Measurements from ENCODE around the gene MAPKAPK2.

MAPKAPK2 gene

GRCh38 chr1:206738370-206739366 is 54.0 kb downstream of the MAPKAPK2 start:
- ATAC-seq (replicated peaks; ENCODE audit: extremely low read depth, poor library complexity, severe bottlenecking), result no peak
- Mint-ChIP-seq H3K4me1 (peaks cover 72% of the 10 kb centered on the region), H3K36me3 (ENCODE audit: insufficient read depth) (peaks cover 27% of the 10 kb centered on the region), H3K27me3 (no peaks in the 10 kb centered on the region), H3K4me3 (peak overlapping the region; percentile 27), H3K27ac (ENCODE audit: low read depth) (peak overlapping the region; percentile 89), H3K9me3 (no peaks in the 10 kb centered on the region)
- DNase-seq (ENCODE audit: low spot score in 2 of 2), result no peak

DNA sequence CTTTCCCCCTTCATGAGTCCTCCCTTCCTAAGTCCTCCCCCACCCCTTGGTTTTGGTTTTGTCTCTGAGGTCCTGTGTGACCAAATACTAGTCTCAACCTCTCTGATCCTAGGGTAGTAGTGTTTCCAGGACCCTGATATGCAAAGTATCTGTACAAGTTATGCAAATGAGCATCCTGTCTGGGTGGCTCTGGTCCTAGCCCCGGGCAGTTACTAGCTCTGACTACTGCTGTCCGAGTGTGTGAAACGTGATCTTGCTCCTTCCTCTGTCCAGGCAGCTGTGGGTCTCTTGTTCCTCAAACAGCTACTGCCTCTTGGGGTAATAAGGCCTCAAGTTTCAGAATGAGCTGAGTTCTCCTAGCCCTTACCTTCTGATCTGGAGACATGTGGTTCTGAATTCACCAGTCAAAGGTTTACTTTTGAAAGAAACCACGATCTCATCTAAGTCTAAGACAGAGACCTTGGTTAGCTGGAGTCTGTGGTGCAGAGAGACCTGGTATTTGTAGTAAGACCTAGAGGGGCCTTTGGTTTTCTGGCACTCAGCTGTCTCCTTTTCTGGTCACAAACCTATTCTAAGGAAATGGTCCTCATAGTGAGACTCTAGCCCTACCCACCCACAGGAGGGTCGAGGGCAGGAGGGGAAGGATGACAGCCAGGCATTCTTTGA is 54.8 kb downstream of the MAPKAPK2 start:
- ATAC-seq (replicated peaks; ENCODE audit: extremely low read depth, poor library complexity, severe bottlenecking), result no peak
- peaks cover 24% of the 10 kb centered on the region for H3K36me3 Mint-ChIP-seq (ENCODE audit: insufficient read depth)
- peaks cover 71% of the 10 kb centered on the region for H3K4me1 Mint-ChIP-seq
- H3K27me3 Mint-ChIP-seq, result no peaks in the 10 kb centered on the region
- H3K9me3 Mint-ChIP-seq, result no peaks in the 10 kb centered on the region
- peak overlapping the region; percentile 89 for H3K27ac Mint-ChIP-seq (ENCODE audit: low read depth)
- DNase-seq (ENCODE audit: low spot score in 2 of 2), result no peak
- H3K4me3 Mint-ChIP-seq, result peak overlapping the region; percentile 27

- Mint-ChIP-seq H3K27ac (ENCODE audit: low read depth) (peak overlapping the region; percentile 69), H3K36me3 (ENCODE audit: insufficient read depth) (peaks cover 16% of the 10 kb centered on the region), H3K9me3 (no peaks in the 10 kb centered on the region), H3K4me1 (peaks cover 62% of the 10 kb centered on the region), H3K4me3 (no peak overlapping the region), H3K27me3 (no peaks in the 10 kb centered on the region)
- no peak for ATAC-seq (replicated peaks; ENCODE audit: extremely low read depth, poor library complexity, severe bottlenecking)
- DNase-seq (ENCODE audit: low spot score in 2 of 2), result no peak
Measured at GRCh38 chr1:206741142-206741701, 56.5 kb downstream of the MAPKAPK2 start.

- peak overlapping the region; percentile 16 for H3K4me3 Mint-ChIP-seq
- peak overlapping the region; percentile 44 for H3K27ac Mint-ChIP-seq (ENCODE audit: low read depth)
- peaks cover 45% of the 10 kb centered on the region for H3K4me1 Mint-ChIP-seq
- ATAC-seq (replicated peaks; ENCODE audit: extremely low read depth, poor library complexity, severe bottlenecking) (no peak), DNase-seq (ENCODE audit: low spot score in 2 of 2) (no peak)
- no peaks in the 10 kb centered on the region for H3K27me3 Mint-ChIP-seq
- no peaks in the 10 kb centered on the region for H3K9me3 Mint-ChIP-seq
- peaks cover 5% of the 10 kb centered on the region for H3K36me3 Mint-ChIP-seq (ENCODE audit: insufficient read depth)
Measured at GRCh38 chr1:206742719-206743383, 58.1 kb downstream of the MAPKAPK2 start.

DNA sequence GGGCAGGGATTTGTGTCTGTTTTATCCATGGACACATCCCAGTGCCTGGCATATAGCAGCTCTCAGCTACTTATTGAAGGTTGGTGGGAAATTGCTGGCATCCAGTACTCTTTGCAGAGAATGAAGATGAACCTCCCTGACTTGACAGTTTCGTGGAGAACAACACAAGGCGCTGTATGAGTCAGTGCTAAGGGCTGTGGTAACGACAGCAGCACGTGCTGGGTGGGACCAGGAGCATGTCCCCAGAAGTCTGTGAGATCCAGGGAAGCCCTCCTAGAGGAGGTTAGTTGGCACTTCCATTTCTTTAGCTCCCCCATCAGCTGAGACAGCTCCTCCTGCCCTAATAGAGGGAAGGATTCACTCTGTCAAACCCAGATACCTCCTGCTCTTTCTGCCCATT is 60.0 kb downstream of the MAPKAPK2 start:
- H3K9me3 Mint-ChIP-seq, result no peaks in the 10 kb centered on the region
- no peaks in the 10 kb centered on the region for H3K27me3 Mint-ChIP-seq
- H3K4me1 Mint-ChIP-seq, result peaks cover 27% of the 10 kb centered on the region
- peaks cover 1% of the 10 kb centered on the region for H3K36me3 Mint-ChIP-seq (ENCODE audit: insufficient read depth)
- H3K4me3 Mint-ChIP-seq, result no peak overlapping the region
- DNase-seq (ENCODE audit: low spot score in 2 of 2), result no peak
- ATAC-seq (replicated peaks; ENCODE audit: extremely low read depth, poor library complexity, severe bottlenecking), result no peak
- H3K27ac Mint-ChIP-seq (ENCODE audit: low read depth), result peak overlapping the region; percentile 63

GRCh38 chr1:206745301-206745700 is 60.6 kb downstream of the MAPKAPK2 start:
- Mint-ChIP-seq H3K4me3 (no peak overlapping the region), H3K36me3 (ENCODE audit: insufficient read depth) (peaks cover 1% of the 10 kb centered on the region), H3K27me3 (no peaks in the 10 kb centered on the region), H3K27ac (ENCODE audit: low read depth) (no peak overlapping the region), H3K4me1 (peaks cover 23% of the 10 kb centered on the region), H3K9me3 (no peaks in the 10 kb centered on the region)
- DNase-seq (ENCODE audit: low spot score in 2 of 2) (no peak), ATAC-seq (replicated peaks; ENCODE audit: extremely low read depth, poor library complexity, severe bottlenecking) (no peak)

DNA sequence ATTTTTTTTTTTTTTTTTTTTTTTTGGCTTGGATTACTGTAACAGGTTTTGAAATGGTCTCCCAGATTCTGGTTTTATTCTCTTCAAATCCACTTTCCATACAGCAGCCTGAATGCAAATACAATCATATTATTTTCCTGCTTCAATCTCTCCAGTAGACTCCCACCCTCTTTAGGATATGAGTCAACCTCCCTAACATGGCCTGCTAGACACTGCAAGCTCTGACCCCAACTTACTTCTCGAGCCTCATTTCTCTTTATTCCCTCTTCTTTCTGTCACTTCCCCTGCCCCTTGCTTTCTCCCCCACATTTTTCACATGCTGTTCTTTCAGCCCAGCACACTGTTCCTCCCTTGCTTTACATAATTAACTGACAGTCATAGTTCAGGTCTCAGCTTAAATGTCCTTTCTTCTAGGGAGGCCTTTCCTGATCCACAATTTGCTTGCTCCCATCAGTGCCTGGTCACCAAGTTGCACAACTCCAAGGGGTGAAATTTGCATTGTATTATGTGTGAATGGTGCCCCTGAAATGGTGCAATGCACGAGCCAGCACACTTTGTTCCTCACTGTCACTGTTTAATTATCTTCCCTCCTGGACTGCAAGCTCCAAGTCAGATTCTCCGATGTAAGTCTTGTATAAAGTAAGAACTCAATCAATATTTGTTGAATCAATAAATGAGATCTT is 63.8 kb downstream of the MAPKAPK2 start:
- no peaks in the 10 kb centered on the region for H3K36me3 Mint-ChIP-seq (ENCODE audit: insufficient read depth)
- ATAC-seq (replicated peaks; ENCODE audit: extremely low read depth, poor library complexity, severe bottlenecking) (no peak), DNase-seq (ENCODE audit: low spot score in 2 of 2) (no peak)
- peaks cover 13% of the 10 kb centered on the region for H3K4me1 Mint-ChIP-seq
- no peaks in the 10 kb centered on the region for H3K9me3 Mint-ChIP-seq
- no peaks in the 10 kb centered on the region for H3K27me3 Mint-ChIP-seq
- no peak overlapping the region for H3K4me3 Mint-ChIP-seq
- H3K27ac Mint-ChIP-seq (ENCODE audit: low read depth), result no peak overlapping the region

GRCh38 chr1:206751891-206752290 is 67.2 kb downstream of the MAPKAPK2 start:
- Mint-ChIP-seq H3K36me3 (ENCODE audit: insufficient read depth) (no peaks in the 10 kb centered on the region), H3K4me1 (peaks cover 20% of the 10 kb centered on the region), H3K4me3 (no peak overlapping the region), H3K27ac (ENCODE audit: low read depth) (no peak overlapping the region), H3K27me3 (no peaks in the 10 kb centered on the region), H3K9me3 (no peaks in the 10 kb centered on the region)
- DNase-seq (ENCODE audit: low spot score in 2 of 2), result no peak
- no peak for ATAC-seq (replicated peaks; ENCODE audit: extremely low read depth, poor library complexity, severe bottlenecking)

DNA sequence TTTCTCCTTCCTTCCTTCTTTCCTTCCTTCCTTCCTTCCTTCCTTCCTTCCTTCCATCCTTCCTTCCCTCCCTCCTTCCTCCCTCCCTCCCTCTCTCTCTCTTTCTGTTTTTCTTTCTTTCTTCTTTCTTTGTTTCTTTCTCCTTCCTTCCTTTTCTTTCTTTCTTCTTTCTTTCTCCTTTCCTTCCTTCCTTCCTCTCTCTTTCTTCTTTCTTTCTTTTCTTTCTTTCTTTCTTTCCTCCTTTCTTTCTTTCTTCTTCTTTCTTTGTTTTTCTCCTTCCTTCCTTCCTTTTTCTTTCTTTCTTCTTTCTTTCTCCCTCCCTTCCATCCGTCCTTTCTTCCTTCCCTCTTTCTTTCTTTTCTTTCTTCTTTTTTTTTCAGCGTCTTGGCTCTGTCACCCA is 67.8 kb downstream of the MAPKAPK2 start:
- H3K4me3 Mint-ChIP-seq, result no peak overlapping the region
- no peaks in the 10 kb centered on the region for H3K27me3 Mint-ChIP-seq
- no peak for ATAC-seq (replicated peaks; ENCODE audit: extremely low read depth, poor library complexity, severe bottlenecking)
- H3K4me1 Mint-ChIP-seq, result peaks cover 20% of the 10 kb centered on the region
- no peak overlapping the region for H3K27ac Mint-ChIP-seq (ENCODE audit: low read depth)
- no peak for DNase-seq (ENCODE audit: low spot score in 2 of 2)
- no peaks in the 10 kb centered on the region for H3K36me3 Mint-ChIP-seq (ENCODE audit: insufficient read depth)
- no peaks in the 10 kb centered on the region for H3K9me3 Mint-ChIP-seq

- H3K9me3 Mint-ChIP-seq, result no peaks in the 10 kb centered on the region
- H3K27ac Mint-ChIP-seq (ENCODE audit: low read depth), result no peak overlapping the region
- H3K27me3 Mint-ChIP-seq, result no peaks in the 10 kb centered on the region
- H3K4me3 Mint-ChIP-seq, result no peak overlapping the region
- H3K4me1 Mint-ChIP-seq, result peaks cover 20% of the 10 kb centered on the region
- ATAC-seq (replicated peaks; ENCODE audit: extremely low read depth, poor library complexity, severe bottlenecking), result no peak
- no peak for DNase-seq (ENCODE audit: low spot score in 2 of 2)
- H3K36me3 Mint-ChIP-seq (ENCODE audit: insufficient read depth), result no peaks in the 10 kb centered on the region
Measured at GRCh38 chr1:206753141-206753540, 68.4 kb downstream of the MAPKAPK2 start.

DNA sequence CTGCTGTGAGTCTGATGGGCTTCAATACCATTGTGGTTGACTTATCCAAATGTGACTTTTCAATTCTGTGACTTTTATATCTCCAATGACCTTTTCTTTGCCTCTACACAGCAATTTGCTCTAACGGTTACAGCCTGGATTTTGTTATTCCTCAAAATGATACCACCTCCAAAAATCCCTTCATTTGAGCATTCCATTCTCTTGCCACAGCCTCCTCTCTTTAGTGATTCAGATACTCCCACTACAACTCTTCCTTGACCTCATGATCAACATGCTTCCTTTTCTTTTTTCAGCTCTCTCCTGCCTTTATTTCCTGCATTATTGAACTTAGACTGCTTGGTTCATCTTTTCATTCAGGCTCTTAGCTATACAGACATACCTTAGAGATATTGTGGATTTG is 69.3 kb downstream of the MAPKAPK2 start:
- H3K27me3 Mint-ChIP-seq, result no peaks in the 10 kb centered on the region
- peaks cover 20% of the 10 kb centered on the region for H3K4me1 Mint-ChIP-seq
- DNase-seq (ENCODE audit: low spot score in 2 of 2) (no peak), ATAC-seq (replicated peaks; ENCODE audit: extremely low read depth, poor library complexity, severe bottlenecking) (no peak)
- H3K4me3 Mint-ChIP-seq, result no peak overlapping the region
- no peak overlapping the region for H3K27ac Mint-ChIP-seq (ENCODE audit: low read depth)
- H3K36me3 Mint-ChIP-seq (ENCODE audit: insufficient read depth), result no peaks in the 10 kb centered on the region
- H3K9me3 Mint-ChIP-seq, result no peaks in the 10 kb centered on the region
